Germinal center (tissue), 1 donor: ENCODE data around the gene IQSEC3.

Source experiments
- DNase-seq: peaks from one replicate; pipeline ENCODE4 v3.0.0; 2012; ENCODE audit warnings: mixed read lengths, low spot score

IQSEC3 gene

DNA sequence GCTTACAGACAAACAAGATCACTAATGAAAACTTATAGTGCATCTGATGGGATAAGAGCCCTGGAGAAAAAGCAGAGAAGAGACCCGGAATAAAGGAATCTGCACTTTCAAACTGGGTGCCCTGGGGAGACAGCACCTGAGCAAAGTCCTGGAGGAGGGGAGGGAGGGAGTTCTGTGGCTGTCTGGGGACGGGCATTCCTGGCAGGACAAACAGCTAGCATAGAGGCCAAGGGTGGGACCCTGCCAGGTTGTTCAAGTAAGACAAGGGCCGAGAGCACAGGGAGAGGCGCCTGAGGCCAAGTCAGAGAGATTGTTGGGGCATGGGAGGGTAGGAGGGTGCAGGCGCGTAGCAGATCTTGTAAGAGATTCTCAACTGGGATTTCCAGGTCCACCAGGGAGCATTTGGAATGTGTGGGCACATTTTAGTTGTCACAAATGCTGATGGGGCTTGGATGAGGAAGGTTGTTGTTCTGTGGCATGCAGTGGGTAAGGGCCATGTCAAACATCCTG lies 14.2 kb downstream of the IQSEC3 start:
- DNase-seq = no peak

DNA sequence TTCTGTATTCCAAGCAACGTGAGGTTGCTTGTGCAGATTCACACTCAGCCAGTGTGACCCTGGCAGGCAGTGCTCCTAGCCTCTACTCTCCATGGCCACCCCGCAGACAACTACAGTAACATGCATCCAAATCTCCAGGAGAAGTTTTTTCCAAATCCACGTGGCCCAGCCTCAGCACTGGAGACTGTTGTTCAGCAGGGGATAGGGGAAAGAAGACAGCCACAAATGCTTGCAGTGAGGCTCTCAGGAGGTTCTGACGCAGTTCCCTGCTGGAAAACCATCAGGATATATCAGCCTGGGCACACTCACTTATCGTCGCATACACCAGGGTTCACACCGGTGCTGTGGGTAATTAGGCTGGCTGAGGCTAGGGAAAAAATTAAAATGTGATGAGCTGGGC lies 16.2 kb downstream of the IQSEC3 start:
- DNase-seq = no peak

DNA sequence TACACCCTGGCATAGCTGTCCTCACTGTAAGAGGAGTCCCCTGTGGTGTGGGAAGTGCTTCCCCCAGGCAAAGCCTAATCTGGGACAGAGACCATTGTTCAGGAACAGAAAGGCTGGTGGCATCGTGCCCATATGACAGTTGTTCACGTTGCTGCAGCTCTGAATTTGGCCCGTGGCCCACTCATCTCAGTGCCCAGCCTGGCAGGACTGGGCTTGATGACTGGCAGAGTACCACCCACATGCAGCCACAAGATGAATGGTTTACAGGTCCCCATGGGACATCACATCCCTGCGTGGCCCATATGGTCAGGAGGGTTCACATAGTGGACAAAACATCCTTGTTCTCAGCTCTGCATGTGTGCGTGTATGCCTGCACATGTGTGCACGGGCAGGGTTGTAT lies 17.5 kb downstream of the IQSEC3 start:
- no peak for DNase-seq

DNA sequence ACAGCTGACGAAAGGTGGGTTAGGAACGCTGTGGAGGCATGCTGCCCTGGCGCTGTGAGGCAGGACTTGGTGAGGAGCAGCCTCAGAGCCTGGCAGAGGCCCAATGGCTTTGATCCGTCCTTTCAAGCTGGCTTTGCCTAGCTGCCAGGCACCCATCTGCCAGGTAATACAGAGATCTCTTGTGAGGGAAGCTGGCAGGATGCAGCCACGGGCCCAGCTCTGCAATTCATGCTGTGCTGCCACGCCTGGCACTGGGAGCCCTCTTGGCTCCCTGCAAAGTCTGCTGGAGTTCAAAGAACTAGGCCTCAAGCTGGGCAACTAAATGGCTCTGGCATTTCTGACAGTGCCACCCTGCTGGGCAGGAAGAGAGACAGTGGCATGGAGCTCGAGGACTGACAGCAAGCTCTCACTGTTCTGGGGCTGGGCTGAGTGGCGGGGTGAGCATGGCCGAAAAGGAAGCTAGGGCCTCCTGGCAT lies 18.7 kb downstream of the IQSEC3 start:
- no peak for DNase-seq

DNA sequence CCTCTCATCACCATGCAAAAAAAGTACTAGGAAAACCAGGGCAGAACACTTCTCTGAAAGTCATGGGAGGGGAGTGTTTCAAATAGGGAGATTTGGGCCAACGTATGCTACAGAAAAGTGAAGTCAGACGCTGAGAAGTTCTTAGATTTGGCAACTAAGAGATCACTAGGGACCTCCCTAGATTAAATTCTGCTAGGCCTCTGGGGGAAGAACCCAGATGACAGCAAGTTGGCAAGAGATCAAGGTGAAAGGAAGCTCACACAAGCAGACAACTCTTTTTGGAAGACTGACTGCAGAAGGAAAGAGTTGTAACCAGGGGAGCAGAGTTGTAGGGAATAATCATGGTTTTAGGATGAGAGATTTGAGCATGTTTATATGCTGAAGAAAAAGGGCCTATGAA lies 20.7 kb downstream of the IQSEC3 start:
- DNase-seq = no peak

DNA sequence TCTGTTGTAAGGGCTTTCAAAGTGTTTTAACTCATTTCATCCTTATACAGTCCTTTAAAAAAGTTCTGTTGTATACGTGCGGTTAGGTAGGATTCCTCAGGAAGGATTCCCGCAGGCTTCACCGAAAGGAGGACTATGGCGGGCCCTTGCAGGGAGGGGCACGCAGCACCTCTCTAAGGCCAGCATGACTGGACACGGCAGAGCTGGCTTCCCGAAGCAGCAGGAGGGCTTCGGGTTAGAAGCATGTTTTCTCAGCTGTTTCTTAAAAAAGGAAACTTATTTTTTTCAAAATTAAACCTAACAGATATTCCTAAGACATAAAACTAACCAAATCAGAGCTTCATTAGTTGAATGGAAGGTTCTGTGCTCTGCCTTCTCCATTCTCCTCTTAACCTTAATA lies 21.3 kb downstream of the IQSEC3 start:
- DNase-seq = no peak

DNA sequence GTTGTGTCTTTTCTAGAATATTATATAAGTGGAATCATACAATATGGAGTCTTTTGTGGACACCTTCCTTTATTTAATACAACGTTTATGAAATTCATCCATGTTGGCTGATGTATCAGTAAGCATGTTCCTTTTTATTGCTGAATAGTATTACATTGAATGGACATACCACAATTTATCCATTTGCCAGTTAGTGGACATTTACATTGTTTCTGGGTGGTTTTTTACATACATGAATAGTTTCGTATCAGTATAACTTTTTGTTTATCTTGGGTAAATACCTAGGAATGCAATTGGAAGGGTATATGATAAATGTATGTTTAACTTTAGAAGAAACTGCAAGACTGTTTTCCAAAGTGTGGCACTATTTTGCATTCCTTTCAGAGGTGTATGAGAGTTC lies 23.1 kb downstream of the IQSEC3 start:
- no peak for DNase-seq

DNA sequence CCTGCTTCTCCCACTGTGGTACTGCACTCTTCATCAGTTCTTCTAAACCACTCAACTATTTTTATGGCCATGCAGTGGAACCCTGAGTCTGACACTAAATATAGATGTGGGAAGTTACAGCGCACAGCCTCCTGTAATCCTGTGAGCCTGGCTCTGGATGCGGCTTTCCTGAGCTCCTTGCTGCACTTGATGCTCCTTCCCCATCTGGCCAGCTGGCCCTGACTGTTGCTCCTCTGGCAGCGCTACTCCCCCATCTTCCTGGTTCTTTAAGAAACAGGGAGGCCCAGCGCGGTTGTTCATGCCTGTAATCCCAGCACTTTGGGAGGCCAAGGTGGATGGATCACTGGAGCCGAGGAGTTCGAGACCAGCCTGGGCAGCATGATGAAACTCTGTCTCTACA lies 24.6 kb downstream of the IQSEC3 start:
- no peak for DNase-seq

DNA sequence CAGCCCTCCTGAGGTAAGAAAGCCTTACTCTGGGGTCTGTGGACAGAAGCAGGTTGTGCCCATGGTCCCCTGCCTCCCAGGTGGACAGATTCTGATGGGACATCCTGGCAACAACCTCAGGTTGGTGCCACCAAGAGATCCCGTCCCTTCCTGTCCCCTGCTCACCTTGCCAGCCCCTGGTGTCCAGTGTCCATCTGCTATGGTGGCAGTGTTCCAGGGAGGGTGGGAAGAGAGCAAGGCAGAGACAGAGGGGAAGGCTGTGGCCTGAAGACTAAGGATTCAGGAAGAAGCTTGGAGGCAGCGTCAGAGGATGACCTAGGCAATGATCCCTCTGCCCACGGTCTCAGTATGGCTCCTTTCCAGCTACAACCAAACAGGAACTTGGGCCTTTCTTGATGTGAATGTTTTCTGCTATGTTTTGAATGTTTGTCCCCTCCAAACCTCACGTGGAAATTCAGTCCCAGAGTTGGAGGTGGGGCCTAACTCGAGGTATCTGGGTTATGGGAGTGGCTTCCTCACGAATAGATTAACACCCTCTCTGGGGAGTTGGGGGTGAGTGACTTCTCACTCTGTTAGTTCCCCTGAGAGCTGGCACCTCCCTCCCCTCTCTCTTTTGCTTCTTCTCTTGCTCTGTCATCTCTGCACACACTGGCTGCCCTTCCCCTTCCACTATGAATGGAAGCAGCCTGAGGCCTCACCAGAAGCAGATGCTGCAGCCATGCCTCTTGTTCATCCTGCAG lies 26.9 kb downstream of the IQSEC3 start:
- DNase-seq = no peak

DNA sequence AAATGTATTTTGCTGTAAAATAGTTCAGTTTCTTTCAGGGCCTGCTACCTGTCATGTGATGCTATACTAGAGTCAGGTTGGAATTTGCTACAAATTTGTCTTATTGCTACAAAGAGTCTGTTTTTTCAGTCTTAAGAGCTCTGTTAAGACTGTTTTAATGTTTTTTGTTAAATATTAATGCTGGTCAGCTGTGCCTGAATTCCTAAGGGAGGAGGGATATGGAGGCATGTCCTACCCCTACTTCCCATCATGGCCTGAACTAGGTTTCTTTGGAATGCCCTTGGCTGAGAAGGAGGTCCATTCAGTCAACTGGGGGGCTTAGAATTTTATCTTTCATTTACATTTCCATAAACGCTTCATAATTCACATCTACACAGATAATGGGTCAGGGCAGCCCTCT lies 30.0 kb downstream of the IQSEC3 start:
- DNase-seq = no peak

DNA sequence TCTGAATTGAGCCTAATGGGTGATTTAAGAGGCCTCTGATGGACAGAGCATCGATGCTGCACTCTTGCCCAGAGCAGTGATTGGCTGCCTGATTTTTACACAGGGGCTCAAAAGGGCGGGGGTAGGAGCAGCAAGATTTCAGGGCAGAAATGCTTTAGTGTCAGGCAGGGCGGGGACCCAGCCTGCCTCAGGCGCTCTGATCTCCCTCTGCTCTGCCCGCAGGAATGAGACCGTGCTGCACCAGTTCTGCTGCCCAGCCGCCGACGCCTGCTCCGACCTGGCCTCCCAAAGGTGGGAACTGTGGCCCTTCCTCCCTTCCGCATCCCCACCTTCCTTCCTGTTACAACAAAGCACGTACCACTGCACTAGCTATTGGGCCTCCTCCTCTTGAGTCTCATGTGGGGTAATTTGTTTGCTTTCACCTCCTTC lies 32.4 kb downstream of the IQSEC3 start:
- no peak for DNase-seq

DNA sequence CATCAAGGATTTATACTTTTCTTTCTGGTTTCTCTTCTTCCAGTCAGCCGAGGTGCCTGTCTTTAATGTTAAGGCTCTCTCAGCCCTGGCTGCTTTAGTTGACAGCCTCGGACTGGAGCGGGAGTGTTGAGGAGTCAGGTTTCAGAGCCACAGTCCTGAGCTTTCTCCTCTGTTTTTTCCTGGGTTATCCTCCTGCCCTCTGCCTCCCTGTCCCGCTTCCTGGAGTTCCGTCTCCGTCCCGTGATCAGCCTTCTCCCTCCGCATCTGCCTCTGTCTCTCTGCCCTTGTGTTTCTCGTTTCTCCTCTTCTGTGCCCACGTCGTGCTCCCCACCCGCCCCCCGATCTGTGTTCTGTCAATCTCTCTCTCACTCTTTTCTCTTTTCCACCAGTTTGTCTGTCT lies 33.0 kb downstream of the IQSEC3 start:
- no peak for DNase-seq

DNA sequence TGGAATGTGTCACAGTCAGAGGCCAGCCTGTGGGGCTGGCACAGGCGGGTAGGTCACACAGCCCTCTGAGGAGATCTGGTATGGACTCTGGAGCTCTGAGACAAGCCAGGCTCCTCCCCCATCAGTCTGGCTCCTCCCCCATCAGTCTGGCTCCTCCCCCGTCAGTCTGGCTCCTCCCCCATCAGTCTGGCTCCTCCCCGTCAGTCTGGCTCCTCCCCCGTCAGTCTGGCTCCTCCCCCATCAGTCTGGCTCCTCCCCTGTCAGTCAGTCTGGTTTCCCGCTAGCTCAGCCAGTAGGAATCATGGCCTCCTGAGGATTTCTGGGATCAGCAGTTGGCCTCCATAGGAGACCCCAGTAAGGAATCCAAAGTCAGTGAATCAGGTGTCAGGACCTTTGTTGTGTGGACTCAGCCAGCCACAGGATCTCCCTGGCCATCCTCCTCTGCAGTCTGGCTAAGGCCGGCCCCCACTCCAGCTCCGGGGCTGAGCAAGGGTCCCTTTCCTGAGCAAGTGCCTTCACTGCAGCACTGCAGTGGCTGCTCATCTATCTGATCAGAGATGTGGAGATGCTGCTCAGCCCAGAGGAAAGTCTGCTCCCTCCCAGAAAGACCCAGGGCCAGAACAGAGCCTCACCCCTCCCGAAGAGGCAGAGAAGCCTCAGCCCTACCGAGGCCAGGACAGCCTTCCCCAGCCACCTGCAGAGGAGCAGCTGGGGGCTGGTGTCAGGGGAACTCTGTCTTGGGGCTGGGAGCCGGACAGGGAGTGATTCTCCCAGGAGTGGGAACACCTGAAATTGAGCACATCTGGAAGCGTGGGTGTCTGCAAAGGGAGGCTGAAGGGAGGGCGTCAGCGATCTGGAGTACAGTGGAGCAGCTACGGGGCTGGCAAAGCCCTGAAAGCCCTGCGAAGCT lies 35.7 kb downstream of the IQSEC3 start:
- no peak for DNase-seq

DNA sequence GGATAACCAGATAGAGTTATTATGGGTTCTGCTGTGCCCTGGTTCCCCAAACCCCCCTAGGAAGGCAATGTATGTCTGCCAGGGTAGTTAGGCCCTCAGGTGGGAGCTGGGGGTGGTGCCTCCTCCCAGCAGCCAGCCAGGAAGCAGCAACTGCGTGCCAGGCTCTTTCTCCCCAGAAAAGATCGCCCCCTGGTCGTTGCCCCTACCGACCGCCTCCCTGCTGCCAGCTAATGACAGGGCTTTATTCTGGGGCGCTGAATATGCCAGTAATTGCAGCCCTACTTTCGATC lies 36.3 kb downstream of the IQSEC3 start:
- DNase-seq = no peak

DNA sequence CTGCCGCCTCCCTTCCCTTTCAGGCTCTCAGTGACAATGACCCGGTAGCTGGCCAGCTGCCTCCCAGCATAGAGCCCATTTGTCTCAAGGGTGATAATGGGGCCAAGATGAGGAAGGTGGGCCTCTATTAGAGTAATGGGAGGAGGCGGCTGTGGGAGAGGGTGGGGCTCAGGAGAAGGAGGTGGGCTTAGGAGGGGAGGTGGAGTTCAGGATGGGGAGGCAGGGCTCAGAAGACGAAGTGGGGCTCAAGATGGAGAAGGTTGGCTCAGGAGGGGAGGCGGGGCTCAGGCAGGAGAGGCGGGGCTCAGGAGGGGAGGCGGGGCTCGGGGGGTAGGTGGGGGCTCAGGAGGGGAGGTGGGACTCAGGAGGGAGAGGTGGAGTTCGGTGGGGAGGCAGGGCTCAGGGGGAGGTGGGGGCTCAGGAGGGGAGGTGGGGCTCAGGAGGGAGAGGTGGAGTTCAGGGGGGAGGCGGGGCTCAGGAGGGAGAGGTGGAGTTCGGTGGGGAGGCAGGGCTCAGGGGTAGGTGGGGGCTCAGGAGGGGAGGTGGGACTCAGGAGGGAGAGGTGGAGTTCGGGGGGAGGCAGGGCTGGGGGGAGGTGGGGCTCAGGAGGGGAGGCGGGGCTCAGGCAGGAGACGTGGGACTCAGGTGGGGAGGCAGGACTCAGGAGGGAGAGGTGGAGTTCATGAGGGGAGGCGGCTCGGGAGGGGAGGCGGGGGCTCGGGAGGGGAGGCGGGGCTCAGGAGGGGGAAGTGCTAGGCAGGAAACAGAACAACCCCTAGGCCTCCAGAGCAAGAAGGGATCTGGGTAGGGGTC lies 36.8 kb downstream of the IQSEC3 start:
- peak; percentile 24 for DNase-seq

DNA sequence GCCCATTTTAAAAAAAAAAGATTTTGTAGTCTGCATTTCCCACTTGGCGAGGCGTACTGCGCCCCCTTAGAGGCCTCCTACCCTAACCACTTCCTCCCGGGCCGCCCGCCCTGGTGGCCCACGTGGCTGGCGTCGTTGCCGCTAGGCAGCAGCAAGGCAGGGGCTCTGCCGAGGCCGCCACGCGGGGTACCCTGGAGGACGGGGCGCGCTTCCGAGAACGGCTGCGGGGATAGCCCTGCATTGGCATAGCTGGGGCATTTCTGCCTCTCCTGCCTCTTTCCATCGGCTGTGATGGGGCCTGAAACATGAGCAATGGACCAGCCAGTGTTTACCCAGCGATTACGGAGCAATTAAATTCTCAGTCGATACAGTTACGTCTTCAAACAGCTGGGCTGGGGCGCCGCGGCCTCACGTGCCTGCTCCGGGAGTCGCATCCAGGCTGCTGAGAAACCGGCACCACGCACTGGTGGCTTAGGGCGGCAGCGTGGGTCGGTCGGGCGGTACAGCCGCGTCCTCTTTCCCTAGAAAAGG lies 38.0 kb downstream of the IQSEC3 start:
- peak; percentile 16 for DNase-seq

DNA sequence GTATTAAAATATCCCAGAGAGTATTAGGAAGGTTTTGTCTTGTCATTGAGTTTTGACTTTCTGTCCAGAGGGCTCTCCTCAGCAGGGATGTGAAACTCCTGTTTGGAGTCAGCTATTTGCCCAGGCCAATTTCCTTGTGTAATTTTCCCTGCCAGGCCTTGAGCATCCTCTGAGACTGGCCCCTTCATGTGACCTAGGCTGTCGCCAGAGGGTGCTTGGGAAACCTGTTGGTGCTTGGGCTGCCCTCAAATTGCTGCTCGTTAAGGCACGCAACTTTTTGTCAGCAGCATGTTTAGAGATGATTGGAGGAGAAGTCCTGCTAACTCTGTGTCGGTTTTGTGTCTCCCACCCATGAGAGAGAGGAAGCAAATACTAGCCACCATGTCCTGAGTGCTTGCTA lies 39.1 kb downstream of the IQSEC3 start:
- no peak for DNase-seq

DNA sequence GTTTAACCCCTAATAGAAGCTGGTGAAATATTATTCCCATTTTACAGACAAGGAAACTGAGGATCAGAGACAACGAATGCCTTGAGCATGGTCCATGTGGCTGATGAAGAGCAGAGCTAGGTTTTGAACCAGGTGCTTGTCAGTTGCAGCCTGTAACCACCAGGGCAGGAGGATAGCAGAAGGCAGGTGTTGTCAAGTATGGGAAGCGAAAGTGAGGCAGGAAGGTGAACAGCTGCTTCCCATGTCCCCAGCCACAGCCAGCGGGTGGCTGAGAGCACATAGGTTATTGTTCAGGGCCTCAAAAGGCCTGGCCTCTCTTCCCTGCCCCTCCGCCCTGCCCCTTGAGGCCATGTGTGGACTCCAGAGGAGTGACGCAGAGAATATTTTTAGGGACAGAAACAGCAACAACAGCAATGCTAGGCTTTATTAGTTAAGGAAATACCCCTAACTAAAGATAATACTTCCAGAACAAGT lies 39.6 kb downstream of the IQSEC3 start:
- DNase-seq = peak; percentile 81

DNA sequence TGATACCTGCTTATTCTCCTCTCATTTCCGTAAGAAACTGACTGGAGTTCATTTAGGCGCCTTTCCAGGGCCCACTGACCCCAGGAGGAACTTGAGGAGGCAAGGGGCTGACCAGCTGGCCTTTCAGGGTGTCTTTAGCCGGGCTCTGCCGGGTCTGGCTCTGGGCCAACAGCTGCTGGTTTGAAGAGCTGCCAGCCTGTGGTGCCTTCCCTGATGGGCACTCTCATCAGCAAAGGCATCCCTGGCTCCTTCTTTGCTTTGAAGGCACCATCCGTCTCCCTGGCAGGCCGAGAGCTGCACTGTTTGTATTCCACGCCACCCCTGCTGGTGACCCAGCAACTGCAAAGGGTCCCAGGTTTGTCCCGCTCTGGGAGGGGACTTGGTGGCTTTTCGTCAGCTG lies 42.0 kb downstream of the IQSEC3 start:
- no peak for DNase-seq

DNA sequence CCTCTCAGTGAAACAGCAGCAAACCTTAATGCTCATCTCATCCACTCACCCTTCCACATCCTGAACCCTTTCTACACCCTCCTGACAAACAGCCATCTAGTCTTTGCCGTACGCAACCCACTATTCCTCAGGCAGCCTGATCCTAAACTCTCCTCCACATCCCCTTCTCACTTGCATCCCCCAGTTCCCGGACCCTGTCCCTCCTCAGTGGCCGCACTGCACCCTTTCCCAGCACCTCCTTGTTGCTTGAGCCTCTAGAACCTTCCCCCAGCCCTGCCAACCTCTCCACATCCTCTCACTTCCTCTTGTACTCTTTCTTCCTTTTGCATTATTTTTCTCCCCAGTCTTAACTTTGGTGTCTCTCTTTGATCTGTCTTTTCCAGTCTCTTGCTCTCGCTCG lies 42.9 kb downstream of the IQSEC3 start:
- no peak for DNase-seq

DNA sequence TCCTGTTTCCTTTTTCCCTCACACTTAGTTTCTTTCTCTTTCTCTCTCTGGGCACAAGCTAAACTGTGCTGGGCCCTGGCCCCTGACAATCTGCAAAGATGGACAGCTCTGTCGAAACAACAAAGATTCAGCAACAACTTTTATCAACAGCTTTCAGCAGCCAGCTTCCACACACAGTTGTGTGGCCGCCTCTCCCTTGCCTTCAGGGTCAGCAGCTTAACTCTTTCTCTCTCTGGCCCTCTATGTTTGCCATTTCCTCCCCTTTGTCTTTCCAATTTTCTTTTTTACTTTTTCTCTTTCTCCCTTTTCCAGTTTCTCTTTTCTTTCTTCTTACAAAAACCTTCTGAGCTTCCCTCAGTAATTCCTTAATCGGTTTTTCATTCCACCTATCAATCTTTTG lies 43.3 kb downstream of the IQSEC3 start:
- no peak for DNase-seq
